Adrenal gland (tissue), 5 donors: ENCODE data around the gene DNMT1.

Source experiments
- POLR2A ChIP-seq, 2 donors: fragments of 450-650 bp; IDR thresholded peaks; one replicate each; pipeline ENCODE4 v1.6.1; 2017; ENCODE audit warnings: antibody characterized with exemption in 2 of 2, mild to moderate bottlenecking in 2 of 2, moderate library complexity in 1 of 2
- TF ChIP-seq, protein P1 (sequence below), 6 experiments: fragments of 450-650 bp in 4 of 6; fragments of 200-600 bp in 2 of 6; sonication (generic) in 1 of 6; IDR thresholded peaks; 1 replicate in 5 of 6; 2 replicates in 1 of 6; pipeline versions ENCODE4 v1.5.1 to v1.8.0; 2016 to 2021; ENCODE audit warnings: antibody characterized with exemption in 6 of 6, mild to moderate bottlenecking in 2 of 6, moderate library complexity in 1 of 6
- donor health status: DM: no; HTN: no; CAD: no.

DNA sequence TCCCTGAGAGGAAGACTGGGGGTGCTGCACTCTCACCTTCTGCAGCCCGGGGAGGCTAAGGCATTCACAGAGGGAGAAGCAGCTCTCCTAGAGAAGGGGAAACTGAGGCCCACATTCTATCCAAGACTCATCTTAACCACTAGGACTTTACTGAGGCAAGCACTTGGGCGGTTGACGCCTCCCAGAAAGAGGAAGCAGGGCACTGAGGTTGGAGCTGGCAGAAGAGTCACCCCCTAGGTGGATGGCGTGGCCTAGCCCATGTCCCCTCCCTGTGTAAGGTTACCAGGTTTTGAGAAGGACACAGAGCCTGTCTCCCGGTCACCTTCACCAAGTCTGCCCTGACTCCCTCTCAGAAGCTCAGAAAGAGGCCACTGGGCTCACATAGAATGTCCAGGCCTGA lies 33.6 kb upstream of the DNMT1 start:
- TF ChIP-seq, protein P1, sequence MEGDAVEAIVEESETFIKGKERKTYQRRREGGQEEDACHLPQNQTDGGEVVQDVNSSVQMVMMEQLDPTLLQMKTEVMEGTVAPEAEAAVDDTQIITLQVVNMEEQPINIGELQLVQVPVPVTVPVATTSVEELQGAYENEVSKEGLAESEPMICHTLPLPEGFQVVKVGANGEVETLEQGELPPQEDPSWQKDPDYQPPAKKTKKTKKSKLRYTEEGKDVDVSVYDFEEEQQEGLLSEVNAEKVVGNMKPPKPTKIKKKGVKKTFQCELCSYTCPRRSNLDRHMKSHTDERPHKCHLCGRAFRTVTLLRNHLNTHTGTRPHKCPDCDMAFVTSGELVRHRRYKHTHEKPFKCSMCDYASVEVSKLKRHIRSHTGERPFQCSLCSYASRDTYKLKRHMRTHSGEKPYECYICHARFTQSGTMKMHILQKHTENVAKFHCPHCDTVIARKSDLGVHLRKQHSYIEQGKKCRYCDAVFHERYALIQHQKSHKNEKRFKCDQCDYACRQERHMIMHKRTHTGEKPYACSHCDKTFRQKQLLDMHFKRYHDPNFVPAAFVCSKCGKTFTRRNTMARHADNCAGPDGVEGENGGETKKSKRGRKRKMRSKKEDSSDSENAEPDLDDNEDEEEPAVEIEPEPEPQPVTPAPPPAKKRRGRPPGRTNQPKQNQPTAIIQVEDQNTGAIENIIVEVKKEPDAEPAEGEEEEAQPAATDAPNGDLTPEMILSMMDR (IDR thresholded peaks at IDR 0.05), result no peak
- TF ChIP-seq POLR2A (IDR thresholded peaks at IDR 0.05), result no peak
